Activated CD4-positive, alpha-beta T cell treated with anti-CD3 and anti-CD28 coated beads, Interleukin-2, amount 50 U/mL, for 4 hours (primary cell): ENCODE measurements around the gene ATXN1.
"Not testable (repeated sequence)": the region's sequence is repeated elsewhere in the genome, so short reads cannot be mapped to it uniquely, and the experiment has no call there.

ENCODE experiments used
- DNase-seq, 2 experiments: peaks; one replicate each; pipeline ENCODE4 v3.0.0-alpha.2; 2020

The ATXN1 gene

DNA sequence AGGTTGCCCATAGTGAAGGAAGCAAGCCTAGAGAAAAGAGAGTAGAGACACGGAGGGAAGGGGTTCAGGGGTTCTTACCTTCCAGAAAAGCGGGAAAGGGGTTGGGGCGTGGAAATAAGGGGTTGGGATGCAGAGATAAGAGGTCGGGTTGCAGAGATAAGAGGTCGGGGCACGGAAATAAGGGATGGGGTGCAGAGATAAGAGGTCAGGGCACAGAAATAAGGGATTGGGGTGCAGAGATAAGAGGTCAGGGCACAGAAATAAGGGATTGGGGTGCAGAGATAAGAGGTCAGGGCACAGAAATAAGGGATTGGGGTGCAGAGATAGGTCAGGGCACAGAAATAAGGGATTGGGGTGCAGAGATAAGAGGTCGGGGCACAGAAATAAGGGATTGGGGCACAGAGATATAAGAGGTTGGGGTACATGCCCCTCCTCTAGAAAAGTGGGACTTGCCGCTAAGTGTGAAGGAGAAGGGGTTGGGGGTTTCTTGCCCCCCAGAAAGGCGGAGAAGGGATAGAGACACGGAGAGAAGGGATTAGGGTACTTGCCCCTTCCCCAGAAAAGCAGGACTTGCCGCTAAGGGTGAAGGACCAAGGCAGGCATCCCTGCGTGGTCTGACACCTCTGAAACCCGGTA is 497.7 kb downstream of the ATXN1 start:
- DNase-seq: not testable (repeated sequence)

DNA sequence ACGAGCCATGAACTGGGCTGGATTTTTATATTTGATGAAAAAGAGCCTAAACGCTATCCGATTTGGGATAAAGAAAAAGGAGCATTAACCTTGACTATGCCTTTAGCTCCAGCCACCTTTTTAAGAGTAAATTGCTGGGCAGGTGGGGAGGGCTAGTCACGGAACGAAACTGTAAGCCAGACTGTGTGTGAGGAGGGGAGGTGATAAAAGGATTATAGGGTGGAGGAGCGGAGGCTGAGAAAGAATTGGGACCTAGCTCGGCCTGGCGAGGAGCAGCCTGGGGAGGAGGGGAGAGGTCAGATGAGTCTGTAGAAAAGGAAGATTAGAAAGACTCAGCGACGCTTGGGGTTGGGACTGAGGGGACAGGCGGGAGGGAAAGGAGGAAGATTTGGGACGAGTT is 498.5 kb downstream of the ATXN1 start:
- DNase-seq: not testable (repeated sequence)

- DNase-seq: not testable (repeated sequence)
These were observed 500.7 kb downstream of the ATXN1 start for GRCh38 chr6:16260602-16261001.

GRCh38 chr6:16259604-16260003 is 501.7 kb downstream of the ATXN1 start:
- DNase-seq: not testable (repeated sequence)

- no peak for DNase-seq
These were observed 502.6 kb downstream of the ATXN1 start for GRCh38 chr6:16258709-16259075.

DNA sequence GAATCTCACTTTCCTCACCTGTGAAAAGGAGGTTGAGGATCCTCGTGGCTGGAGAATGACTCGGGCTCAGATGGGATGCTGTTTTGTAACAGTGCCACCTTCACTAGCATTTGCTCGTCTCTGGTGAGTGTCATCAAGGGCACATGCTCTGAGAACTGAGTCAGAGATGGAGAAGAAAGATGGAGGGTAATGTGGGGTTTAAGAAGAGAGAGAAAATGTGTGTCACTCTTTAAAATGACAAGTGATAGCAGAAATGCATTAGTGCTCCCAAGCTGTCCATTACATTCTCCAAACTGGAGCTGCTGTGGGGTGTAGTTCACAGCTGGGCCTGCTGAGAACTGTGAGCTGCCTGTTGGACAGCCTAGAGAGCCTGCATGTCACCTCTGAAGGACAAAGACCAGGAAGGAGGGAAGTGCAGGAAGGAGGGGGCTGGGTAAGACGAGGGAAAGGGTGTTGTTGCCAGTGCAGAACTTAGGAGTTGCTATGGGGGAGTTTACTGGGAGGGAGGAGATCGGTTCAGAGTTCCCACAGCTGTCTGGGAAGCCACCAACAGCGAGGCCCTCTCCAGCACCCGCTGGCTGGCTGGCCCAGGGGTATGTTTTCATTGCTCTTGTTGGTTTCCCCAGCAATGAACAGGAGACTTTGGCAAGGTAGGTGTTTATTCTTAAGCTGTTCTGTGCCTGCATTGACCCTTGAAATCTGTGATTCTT is 503.1 kb downstream of the ATXN1 start:
- no peak for DNase-seq

- no peak for DNase-seq
These were observed 504.5 kb downstream of the ATXN1 start for GRCh38 chr6:16256781-16257180.

DNA sequence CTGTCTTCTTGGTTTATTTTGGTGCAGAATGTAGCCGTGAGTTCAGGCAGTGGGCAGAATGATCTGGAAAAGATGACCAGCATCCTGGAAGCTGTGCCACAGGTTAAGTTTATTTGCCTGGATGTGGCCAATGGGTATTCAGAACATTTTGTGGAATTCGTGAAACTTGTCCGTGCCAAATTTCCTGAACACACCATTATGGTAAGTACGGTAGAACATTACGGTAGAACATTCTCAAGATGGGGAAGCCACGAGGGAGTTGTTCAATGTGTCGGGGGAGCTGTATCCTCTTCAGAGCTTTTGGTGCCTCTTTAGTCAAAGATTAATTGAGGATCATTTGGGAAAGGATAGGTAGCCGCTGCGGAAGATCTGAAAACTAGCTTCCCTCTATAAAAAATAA is 506.7 kb downstream of the ATXN1 start:
- no peak for DNase-seq

DNA sequence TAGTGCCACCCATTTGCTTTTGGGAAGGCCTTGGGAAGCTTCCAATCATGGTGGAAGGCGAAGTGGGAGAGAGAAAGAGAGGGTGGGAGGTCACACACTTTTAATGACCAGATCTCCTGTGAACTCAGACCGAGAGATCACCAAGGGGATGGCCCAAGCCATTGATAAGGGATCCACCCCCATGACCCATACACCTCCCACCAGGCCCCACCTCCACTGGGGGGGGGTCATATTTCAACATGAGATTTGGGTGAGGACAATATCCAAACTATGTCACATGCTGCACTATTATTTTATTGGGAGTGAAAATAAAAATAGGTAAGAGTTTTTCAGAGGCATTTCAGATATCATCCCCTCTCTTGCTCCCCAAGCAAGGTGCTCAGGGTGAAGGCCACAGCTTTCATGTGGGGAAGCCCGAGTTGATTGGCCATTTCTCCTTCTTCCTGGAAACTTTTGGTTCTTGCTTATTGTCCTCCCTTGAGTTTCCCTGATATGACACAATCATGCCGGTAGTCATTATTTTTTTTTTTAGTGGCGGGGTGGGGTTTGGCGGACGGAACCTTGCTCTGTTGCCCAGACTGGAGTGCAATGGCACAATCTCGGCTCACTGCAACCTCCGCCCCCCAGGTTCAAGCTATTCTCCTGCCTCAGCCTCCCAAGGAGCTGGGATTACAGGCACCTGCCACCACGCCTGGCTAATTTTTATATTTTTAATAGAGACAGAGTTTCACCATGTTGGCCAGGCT is 507.7 kb downstream of the ATXN1 start:
- no peak for DNase-seq

GRCh38 chr6:16252686-16253299 is 508.5 kb downstream of the ATXN1 start:
- no peak for DNase-seq

GRCh38 chr6:16251706-16252105 is 509.6 kb downstream of the ATXN1 start:
- no peak for DNase-seq

- DNase-seq: no peak
These were observed 511.3 kb downstream of the ATXN1 start for GRCh38 chr6:16249971-16250370.
